ENCODE results near the gene TSPAN1. TPM values are rescaled to one million over a fixed set of nuclear protein-coding genes. Genes with fewer than 3 reads are reported as not detected.

Gene TSPAN1
- total RNA-seq, 1 experiment from 2014 or later, result 26.1 TPM

- no peaks in the 10 kb centered on the region for H3K9me3 ChIP-seq (ENCODE audit: control insufficient read depth, insufficient read depth, low read depth, low read length)
These were observed 21.2 kb upstream of the TSPAN1 start for GRCh38 chr1:46153732-46154131.

GRCh38 chr1:46157916-46158311, 17.0 kb upstream of the TSPAN1 start:
- TF ChIP-seq POLR2AphosphoS5 (IDR thresholded peaks at IDR 0.05; ENCODE audit: low read depth, low read length) (no peak), SIN3A (IDR thresholded peaks at IDR 0.05; ENCODE audit: borderline replicate concordance, insufficient read depth, low read depth, low read length) (no peak), CTCF (IDR thresholded peaks at IDR 0.05) (no peak), REST (IDR thresholded peaks at IDR 0.05; ENCODE audit: insufficient read depth in 1 of 2, low read depth in 2 of 2, low read length in 1 of 2) (no peak), TCF7L2 (IDR thresholded peaks at IDR 0.05; ENCODE audit: low read depth, low read length) (no peak)
- H3K27me3 ChIP-seq (ENCODE audit: control insufficient read depth, insufficient read depth, low read length), result no peaks in the 10 kb centered on the region
- in situ Hi-C loops (cut with HindIII; ENCODE audit: low pct_unique_long_range_greater_than_20kb, low sequenced_read_pairs), result no loop called here
- intact Hi-C loops (cut with micrococcal nuclease; ENCODE audit: unreplicated experiment), result no loop called here
- H3K4me1 ChIP-seq (ENCODE audit: control insufficient read depth, insufficient read depth, low read length), result no peaks in the 10 kb centered on the region
- no peaks in the 10 kb centered on the region for H3K36me3 ChIP-seq (ENCODE audit: control insufficient read depth, insufficient read depth, low read length)
- no TSS peak for BruUV-seq (replicated peaks)
- CTCF ChIA-PET, result no interaction called here
- no peak overlapping the region for H3K4me3 ChIP-seq (ENCODE audit: low read depth in 2 of 2, low read length in 2 of 2)
- H3K27ac ChIP-seq (ENCODE audit: low read length), result no peak overlapping the region
- no peaks in the 10 kb centered on the region for H3K9me3 ChIP-seq (ENCODE audit: control insufficient read depth, insufficient read depth, low read depth, low read length)
- no peak for DNase-seq (ENCODE audit: low read depth, low spot score)
- ATAC-seq, result no peak
- POLR2A ChIA-PET, result no interaction called here

More at GRCh38 chr1:46153732-46154131, 21.2 kb upstream of the TSPAN1 start:
- ChIA-PET CTCF (no interaction called here), POLR2A (no interaction called here)
- no peaks in the 10 kb centered on the region for H3K4me1 ChIP-seq (ENCODE audit: control insufficient read depth, insufficient read depth, low read length)
- BruUV-seq (replicated peaks), result no TSS peak
- intact Hi-C loops (cut with micrococcal nuclease; ENCODE audit: unreplicated experiment), result no loop called here
- in situ Hi-C loops (cut with HindIII; ENCODE audit: low pct_unique_long_range_greater_than_20kb, low sequenced_read_pairs), result no loop called here
- no peaks in the 10 kb centered on the region for H3K27me3 ChIP-seq (ENCODE audit: control insufficient read depth, insufficient read depth, low read length)
- no peak for DNase-seq (ENCODE audit: low read depth, low spot score)
- ATAC-seq, result no peak
- H3K4me3 ChIP-seq (ENCODE audit: low read depth in 2 of 2, low read length in 2 of 2), result no peak overlapping the region
- no peaks in the 10 kb centered on the region for H3K36me3 ChIP-seq (ENCODE audit: control insufficient read depth, insufficient read depth, low read length)
- H3K27ac ChIP-seq (ENCODE audit: low read length), result no peak overlapping the region
- TF ChIP-seq CTCF (IDR thresholded peaks at IDR 0.05), result no peak
- TF ChIP-seq SIN3A (IDR thresholded peaks at IDR 0.05; ENCODE audit: borderline replicate concordance, insufficient read depth, low read depth, low read length), result no peak
